Measurements from ENCODE around the gene QDPR. TPM values are rescaled to one million over a fixed set of nuclear protein-coding genes. Genes with fewer than 3 reads are reported as not detected.

The QDPR gene
- total and polyA plus RNA-seq, 2 donors (not counting 1 experiment from before 2014, with no cell fraction given), result 2.7 to 8.1 TPM

GRCh38 chr4:17437396-17437795 is 74.5 kb downstream of the QDPR start:
- Histone ChIP-seq H3K79me2 (ENCODE audit: control insufficient read depth, insufficient read depth, low read length) (no peaks in the 10 kb centered on the region), H3K27me3 (replicated peaks in 1 of 4; ENCODE audit: control extremely low read depth in 1 of 4, control insufficient read depth in 3 of 4, insufficient read depth in 4 of 4, low read length in 3 of 4) (no peaks in the 10 kb centered on the region), H3K9me3 (ENCODE audit: control extremely low read depth in 1 of 3, control insufficient read depth in 2 of 3, insufficient read depth in 1 of 3, low read length in 2 of 3) (peaks cover 0 to 14% (median 0%) of the 10 kb centered on the region in 3 donors), H3K36me3 (replicated peaks in 1 of 2; ENCODE audit: control extremely low read depth in 1 of 2, control insufficient read depth in 1 of 2, extremely low read depth in 1 of 2, insufficient read depth in 2 of 2, low read length in 1 of 2) (no peaks in the 10 kb centered on the region), H2AFZ (ENCODE audit: insufficient read depth, low read depth, low read length, poor library complexity, severe bottlenecking) (no peak overlapping the region), H3K4me2 (replicated peaks; ENCODE audit: low read depth, low read length, poor library complexity, severe bottlenecking) (no peak overlapping the region), H3K4me1 (ENCODE audit: control insufficient read depth in 2 of 2, insufficient read depth in 2 of 2, low read length in 2 of 2) (no peaks in the 10 kb centered on the region), H3K27ac (ENCODE audit: low read length in 2 of 2) (no peak overlapping the region), H3K4me3 (ENCODE audit: control extremely low read depth in 1 of 5, extremely low read depth in 1 of 5, insufficient read depth in 1 of 5, low read depth in 2 of 5, low read length in 4 of 5) (no peak overlapping the region), H3K9ac (ENCODE audit: low read length) (no peak overlapping the region), H4K20me1 (ENCODE audit: control insufficient read depth, insufficient read depth, low read length, poor library complexity, severe bottlenecking) (no peaks in the 10 kb centered on the region)
- ChIA-PET POLR2A (no interaction called here), CTCF (no interaction called here)
- Mint-ChIP-seq H3K4me3 (no peak overlapping the region), H3K27me3 (no peaks in the 10 kb centered on the region), H3K4me1 (no peaks in the 10 kb centered on the region), H3K9me3 (ENCODE audit: insufficient read depth) (peaks cover 5% of the 10 kb centered on the region), H3K27ac (no peak overlapping the region)
- TF ChIP-seq CTCF (IDR thresholded peaks at IDR 0.05) (no peak), EZH2 (IDR thresholded peaks at IDR 0.05; ENCODE audit: borderline replicate concordance, insufficient read depth, low read depth, low read length, poor library complexity, severe bottlenecking) (no peak)
- WGBS (ENCODE audit: insufficient coverage), result 94% methylated on average over 8 of the region's 11 CpGs
- DNase-seq (no peak), ATAC-seq (ENCODE audit: low read depth) (no peak)
- intact Hi-C loops (cut with micrococcal nuclease), result no loop called here

- CTCF ChIA-PET, result no interaction called here
- Histone ChIP-seq H3K27ac (ENCODE audit: low read length in 2 of 2) (no peak overlapping the region), H3K27me3 (replicated peaks in 1 of 4; ENCODE audit: control extremely low read depth in 1 of 4, control insufficient read depth in 3 of 4, insufficient read depth in 4 of 4, low read length in 3 of 4) (no peaks in the 10 kb centered on the region), H3K4me2 (replicated peaks; ENCODE audit: low read depth, low read length, poor library complexity, severe bottlenecking) (no peak overlapping the region), H3K9ac (ENCODE audit: low read length) (no peak overlapping the region), H3K79me2 (ENCODE audit: control insufficient read depth, insufficient read depth, low read length) (no peaks in the 10 kb centered on the region), H3K4me1 (ENCODE audit: control insufficient read depth in 2 of 2, insufficient read depth in 2 of 2, low read length in 2 of 2) (no peaks in the 10 kb centered on the region), H3K4me3 (ENCODE audit: control extremely low read depth in 1 of 5, extremely low read depth in 1 of 5, insufficient read depth in 1 of 5, low read depth in 2 of 5, low read length in 4 of 5) (no peak overlapping the region), H4K20me1 (ENCODE audit: control insufficient read depth, insufficient read depth, low read length, poor library complexity, severe bottlenecking) (no peaks in the 10 kb centered on the region), H3K36me3 (replicated peaks in 1 of 2; ENCODE audit: control extremely low read depth in 1 of 2, control insufficient read depth in 1 of 2, extremely low read depth in 1 of 2, insufficient read depth in 2 of 2, low read length in 1 of 2) (no peaks in the 10 kb centered on the region), H2AFZ (ENCODE audit: insufficient read depth, low read depth, low read length, poor library complexity, severe bottlenecking) (no peak overlapping the region), H3K9me3 (ENCODE audit: control extremely low read depth in 1 of 3, control insufficient read depth in 2 of 3, insufficient read depth in 1 of 3, low read length in 2 of 3) (peaks cover 0 to 14% (median 0%) of the 10 kb centered on the region in 3 donors)
- no peak for DNase-seq
- intact Hi-C loops (cut with micrococcal nuclease), result no loop called here
- Mint-ChIP-seq H3K4me1 (no peaks in the 10 kb centered on the region), H3K4me3 (no peak overlapping the region), H3K9me3 (ENCODE audit: insufficient read depth) (peaks cover 3% of the 10 kb centered on the region), H3K27me3 (no peaks in the 10 kb centered on the region), H3K27ac (no peak overlapping the region)
- POLR2A ChIA-PET, result no interaction called here
- no peak for TF ChIP-seq CTCF (IDR thresholded peaks at IDR 0.05)
- no peak for TF ChIP-seq EZH2 (IDR thresholded peaks at IDR 0.05; ENCODE audit: borderline replicate concordance, insufficient read depth, low read depth, low read length, poor library complexity, severe bottlenecking)
- WGBS (ENCODE audit: insufficient coverage), result 97% methylated on average over 28 of the region's 28 CpGs
- ATAC-seq (ENCODE audit: low read depth), result no peak
Observed at GRCh38 chr4:17436750-17437090, 75.2 kb downstream of the QDPR start.

Other genes starting within 250 kb of the QDPR start
- gene CLRN2, start 3.1 kb upstream of the QDPR start, total RNA-seq, result not detected in 2 replicates
- not detected in 2 replicates for gene CLRN2, start 3.1 kb upstream of the QDPR start, polyA plus RNA-seq
- 30.1 and 33.5 TPM in 2 replicates for gene LAP3, start 65.1 kb upstream of the QDPR start, total RNA-seq
- 18.4 and 34.5 TPM in 2 replicates for gene LAP3, start 65.1 kb upstream of the QDPR start, polyA plus RNA-seq
- 81.5 and 83.8 TPM in 2 replicates for gene MED28, start 102.6 kb upstream of the QDPR start, total RNA-seq
- 11.5 and 11.8 TPM in 2 replicates for gene MED28, start 102.6 kb upstream of the QDPR start, polyA plus RNA-seq

Measured in B cell (primary cell).